Mucosa of descending colon (tissue), 3 donors: ENCODE data around the gene RBM22. TPM values are rescaled to one million over a fixed set of nuclear protein-coding genes. Genes with fewer than 3 reads are reported as not detected.

ENCODE experiments used
- ATAC-seq: fragments of 200-7000 bp; cut with Tn5 transposase; one replicate; pipeline ENCODE4 v1.9.1; 2020; ENCODE audit warnings: mild to moderate bottlenecking, moderate library complexity
- DNase-seq, 3 donors: peaks; one replicate each; pipeline ENCODE4 v3.0.0-alpha.2; 2020
- H3K36me3 ChIP-seq: fragments of 200-600 bp; one replicate; pipeline ENCODE4 v1.8.0; 2021; ENCODE audit warnings: low read depth, mild to moderate bottlenecking
- H3K4me1 ChIP-seq: fragments of 200-600 bp; one replicate; pipeline ENCODE4 v1.8.0; 2021; ENCODE audit warnings: low read depth, mild to moderate bottlenecking
- H3K4me3 ChIP-seq: fragments of 200-600 bp; one replicate; pipeline ENCODE4 v1.8.0; 2021; ENCODE audit warnings: mild to moderate bottlenecking
- H3K9me3 ChIP-seq: fragments of 200-600 bp; one replicate; pipeline ENCODE4 v1.8.0; 2021; ENCODE audit warnings: mild to moderate bottlenecking
- intact Hi-C, 2 donors: fragments of 100-400 bp; cut with DNase I in 1 of 2; cut with micrococcal nuclease in 1 of 2; formaldehyde crosslinking; loops; one replicate each; pipeline versions ENCODE4 v1.11.0 to v1.11.1; 2022; cut with DNase I, micrococcal nuclease
- total RNA-seq, 3 donors: library from RNA; stranded (reverse); fragmentation: NEBNext Ultra II Directional in 2 of 3; extraction: Animal tissue kit (Norgen Biotek cat#: 25700) in 2 of 3; gene quantifications; one replicate each; pipeline versions ENCODE4 v1.2.1 to v1.2.4, GENCODE V29; 2021 to 2023
- TF ChIP-seq, protein P1 (sequence below): fragments of 200-600 bp; IDR thresholded peaks from one replicate; pipeline ENCODE4 v1.8.0; 2022; ENCODE audit warnings: antibody characterized with exemption, mild to moderate bottlenecking
- donor health status: DM: no; HTN: no; CAD: no; lungs with moderate emphysema.
- donor health status: DM: no; HTN: no; CAD: no.
- donor health status: DM: no; HTN: yes; CAD: no.

RBM22 gene
- total RNA-seq, 3 donors from 2014 or later = 41.0 to 45.1 (median 44.2) TPM

DNA sequence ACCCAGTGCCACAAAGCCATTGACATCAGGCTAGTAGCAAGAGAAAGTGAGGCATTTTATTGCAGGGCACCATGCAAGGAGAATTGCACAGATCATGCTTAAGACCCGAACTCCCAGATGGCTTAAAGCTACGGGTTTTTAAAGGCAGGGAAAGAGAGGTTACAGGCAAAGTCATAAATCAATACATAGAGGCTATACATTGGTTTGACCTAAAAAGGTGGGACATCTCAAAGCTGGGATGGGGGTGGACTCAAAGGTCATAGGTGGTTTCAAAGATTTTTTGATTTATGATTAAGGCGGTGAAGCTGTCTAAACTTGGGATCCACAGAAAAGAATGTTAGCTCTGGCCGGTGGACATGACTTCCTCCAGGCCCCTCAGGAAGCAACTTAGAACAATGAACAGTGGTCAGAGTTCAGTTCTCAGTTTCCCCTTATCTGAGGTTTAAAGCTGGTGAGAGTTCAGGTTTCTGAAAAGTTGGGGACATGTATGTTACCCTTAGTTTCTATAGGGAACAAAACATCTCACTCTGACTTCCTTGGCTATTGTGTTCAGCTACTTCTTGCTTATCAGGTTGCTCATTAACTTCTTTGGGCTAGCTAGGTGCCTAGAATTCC is 6.0 kb upstream of the RBM22 start:
- TF ChIP-seq, protein P1, sequence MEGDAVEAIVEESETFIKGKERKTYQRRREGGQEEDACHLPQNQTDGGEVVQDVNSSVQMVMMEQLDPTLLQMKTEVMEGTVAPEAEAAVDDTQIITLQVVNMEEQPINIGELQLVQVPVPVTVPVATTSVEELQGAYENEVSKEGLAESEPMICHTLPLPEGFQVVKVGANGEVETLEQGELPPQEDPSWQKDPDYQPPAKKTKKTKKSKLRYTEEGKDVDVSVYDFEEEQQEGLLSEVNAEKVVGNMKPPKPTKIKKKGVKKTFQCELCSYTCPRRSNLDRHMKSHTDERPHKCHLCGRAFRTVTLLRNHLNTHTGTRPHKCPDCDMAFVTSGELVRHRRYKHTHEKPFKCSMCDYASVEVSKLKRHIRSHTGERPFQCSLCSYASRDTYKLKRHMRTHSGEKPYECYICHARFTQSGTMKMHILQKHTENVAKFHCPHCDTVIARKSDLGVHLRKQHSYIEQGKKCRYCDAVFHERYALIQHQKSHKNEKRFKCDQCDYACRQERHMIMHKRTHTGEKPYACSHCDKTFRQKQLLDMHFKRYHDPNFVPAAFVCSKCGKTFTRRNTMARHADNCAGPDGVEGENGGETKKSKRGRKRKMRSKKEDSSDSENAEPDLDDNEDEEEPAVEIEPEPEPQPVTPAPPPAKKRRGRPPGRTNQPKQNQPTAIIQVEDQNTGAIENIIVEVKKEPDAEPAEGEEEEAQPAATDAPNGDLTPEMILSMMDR = no peak
- no peak for ATAC-seq
- no peaks in the 10 kb centered on the region for H3K36me3 ChIP-seq
- intact Hi-C loops = no loop called here
- DNase-seq = no peak
- no peaks in the 10 kb centered on the region for H3K9me3 ChIP-seq
- no peak overlapping the region for H3K4me3 ChIP-seq
- H3K4me1 ChIP-seq = no peaks in the 10 kb centered on the region

DNA sequence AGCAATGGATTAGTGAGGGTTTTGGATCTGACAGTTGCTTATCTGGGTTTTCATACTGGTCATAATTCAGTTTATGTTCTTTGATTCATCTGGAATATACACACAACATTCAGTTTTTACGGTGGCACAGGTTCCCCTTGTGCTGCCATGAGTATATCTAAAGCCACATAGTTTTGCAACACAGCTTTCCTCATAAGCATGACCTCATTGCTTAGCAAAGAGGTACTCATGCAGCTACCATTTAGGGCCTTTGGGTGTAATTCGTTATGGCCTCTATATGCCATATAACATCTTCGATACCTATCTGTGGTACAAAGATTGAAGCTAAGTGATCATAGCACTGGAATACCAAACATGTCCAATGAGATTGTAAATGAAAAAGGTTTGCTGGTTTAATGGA is 2.9 kb upstream of the RBM22 start:
- intact Hi-C loops = no loop called here
- ATAC-seq (peak; percentile 35), DNase-seq (no peak)
- Histone ChIP-seq H3K9me3 (no peaks in the 10 kb centered on the region), H3K36me3 (no peaks in the 10 kb centered on the region), H3K4me3 (no peak overlapping the region), H3K4me1 (peaks cover 9% of the 10 kb centered on the region)
- TF ChIP-seq, protein P1 = no peak

DNA sequence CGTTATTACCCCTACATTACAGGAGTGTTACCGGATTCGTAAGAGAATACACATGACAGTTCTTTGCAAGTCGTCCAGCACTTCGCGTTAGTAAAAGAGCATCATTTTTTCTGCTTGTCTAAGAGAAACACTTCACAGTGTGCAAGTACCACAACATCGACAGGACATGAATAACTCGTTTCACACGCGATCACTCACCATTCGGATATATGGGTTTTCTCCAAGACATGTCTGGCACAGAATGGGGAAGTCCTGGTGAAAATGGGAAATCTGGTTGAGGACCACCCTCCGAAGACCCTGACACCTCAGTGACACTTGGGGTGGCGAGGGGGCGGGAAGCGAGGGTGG is 642 bp downstream of the RBM22 start:
- Histone ChIP-seq H3K4me1 (peaks cover 9% of the 10 kb centered on the region), H3K4me3 (peak overlapping the region; percentile 91), H3K9me3 (no peaks in the 10 kb centered on the region), H3K36me3 (no peaks in the 10 kb centered on the region)
- ATAC-seq (peak; percentile 2), DNase-seq (no peak)
- TF ChIP-seq, protein P1 = no peak
- intact Hi-C loops = no loop called here

DNA sequence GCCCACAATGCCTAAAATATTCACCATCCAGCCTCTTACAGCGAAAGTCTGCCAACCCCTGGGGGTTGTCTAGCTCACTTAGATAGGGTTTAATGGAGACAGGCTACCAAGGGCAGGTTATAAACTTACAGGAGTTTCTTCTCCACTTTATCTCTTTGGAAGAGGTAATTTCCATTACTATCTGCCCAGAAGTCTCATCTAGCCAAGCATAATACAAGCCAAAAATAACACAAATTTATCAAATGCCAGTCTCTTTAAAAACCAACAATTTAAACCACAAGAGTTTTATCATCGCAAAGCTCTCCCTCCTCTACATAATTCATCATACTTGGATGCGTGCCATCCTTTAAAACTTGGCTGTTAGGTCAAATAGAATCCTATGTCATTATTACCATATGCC is 6.2 kb downstream of the RBM22 start:
- H3K9me3 ChIP-seq = no peaks in the 10 kb centered on the region
- H3K4me3 ChIP-seq = no peak overlapping the region
- H3K4me1 ChIP-seq = peaks cover 8% of the 10 kb centered on the region
- intact Hi-C loops = no loop called here
- DNase-seq = no peak
- peaks cover 10% of the 10 kb centered on the region for H3K36me3 ChIP-seq
- ATAC-seq = no peak
- TF ChIP-seq, protein P1 = no peak

DNA sequence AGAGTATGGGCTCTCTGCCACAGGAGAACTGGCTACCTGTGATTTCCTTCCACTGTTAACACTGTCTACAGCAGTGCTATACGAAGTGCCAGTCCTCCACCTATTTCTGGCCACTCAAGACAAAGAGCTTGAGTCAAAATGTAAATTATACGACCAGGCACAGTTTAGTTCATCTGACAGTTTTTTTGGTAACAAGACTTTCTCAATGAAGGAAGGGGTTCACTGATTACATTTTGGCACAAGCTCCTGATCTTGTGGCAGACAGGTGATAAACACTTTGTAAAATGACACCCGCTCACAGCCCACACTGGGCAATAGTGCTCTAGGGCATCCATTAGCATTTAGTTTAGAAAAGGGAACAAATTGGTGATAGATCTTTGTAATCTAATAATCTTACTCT is 8.6 kb downstream of the RBM22 start:
- intact Hi-C loops = no loop called here
- Histone ChIP-seq H3K9me3 (no peaks in the 10 kb centered on the region), H3K36me3 (peaks cover 10% of the 10 kb centered on the region), H3K4me3 (no peak overlapping the region), H3K4me1 (no peaks in the 10 kb centered on the region)
- TF ChIP-seq, protein P1 = no peak
- ATAC-seq (no peak), DNase-seq (no peak)

DNA sequence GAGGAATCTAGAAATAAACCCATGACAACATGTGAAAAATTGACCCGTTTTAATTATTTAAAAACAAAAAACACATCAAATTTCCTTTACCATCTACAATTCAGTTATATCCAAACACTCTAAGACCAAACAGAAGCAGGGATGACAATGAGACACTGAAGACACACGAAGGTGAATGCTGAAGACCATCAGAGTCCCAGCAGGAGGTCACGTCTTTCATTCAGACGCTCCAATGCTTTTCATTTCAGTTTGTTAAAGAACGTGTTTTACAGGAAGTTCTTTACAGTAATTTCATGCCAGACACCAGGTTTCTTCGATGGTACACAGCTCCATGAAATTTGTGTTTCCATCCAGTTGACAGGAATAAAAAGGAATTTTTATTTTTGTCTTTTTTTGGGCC is 10.1 kb downstream of the RBM22 start:
- no peak overlapping the region for H3K4me3 ChIP-seq
- peaks cover 10% of the 10 kb centered on the region for H3K36me3 ChIP-seq
- no peak for DNase-seq
- no peak for ATAC-seq
- H3K9me3 ChIP-seq = no peaks in the 10 kb centered on the region
- intact Hi-C loops = no loop called here
- TF ChIP-seq, protein P1 = no peak
- no peaks in the 10 kb centered on the region for H3K4me1 ChIP-seq
